GM12878 (cell line): Measurements from ENCODE around the gene CALM3.

Experiments
- CEBPB ChIP-seq, 2 experiments: fragments of 150-350 bp in 1 of 2; IDR thresholded peaks; 2 replicates each; pipeline ENCODE4 v1.6.1; 2012 to 2014; ENCODE audit warnings: low read depth in 2 of 2, low read length in 2 of 2, borderline replicate concordance in 1 of 2, inconsistent platforms in 1 of 2
- EZH2 ChIP-seq: IDR thresholded peaks from 2 replicates; pipeline ENCODE4 v1.6.1; 2012; ENCODE audit warnings: low read depth, mild to moderate bottlenecking, control low read depth, inconsistent platforms, low read length, borderline replicate concordance; ENCODE audit not compliant: control insufficient read depth
- MTA3 ChIP-seq: IDR thresholded peaks from 2 replicates; pipeline ENCODE4 v1.6.1; 2012; ENCODE audit warnings: low read length, inconsistent platforms, borderline replicate concordance
- NFYB ChIP-seq: IDR thresholded peaks from 2 replicates; pipeline ENCODE4 v1.6.1; 2011; ENCODE audit warnings: low read depth, mild to moderate bottlenecking, low read length, improper control_type of control experiment, moderate library complexity; ENCODE audit not compliant: insufficient read depth
- POLR2A ChIP-seq: IDR thresholded peaks from 2 replicates; pipeline ENCODE4 v1.6.1; 2011; ENCODE audit warnings: low read depth, mild to moderate bottlenecking, low read length
- POLR2AphosphoS2 ChIP-seq: IDR thresholded peaks from 2 replicates; pipeline ENCODE4 v1.6.1; 2011; ENCODE audit warnings: low read depth, mild to moderate bottlenecking, low read length, improper control_type of control experiment, moderate library complexity
- RAD21 ChIP-seq: IDR thresholded peaks from 2 replicates; pipeline ENCODE4 v1.6.1; 2011; ENCODE audit warnings: mild to moderate bottlenecking, low read depth, low read length, moderate library complexity; ENCODE audit not compliant: insufficient read depth
- RB1 ChIP-seq: fragments of 450-650 bp; formaldehyde crosslinking; IDR thresholded peaks from 2 replicates; pipeline ENCODE4 v1.6.1; 2017; ENCODE audit warnings: mild to moderate bottlenecking, borderline replicate concordance
- SREBF1 ChIP-seq: IDR thresholded peaks from 2 replicates; pipeline ENCODE4 v1.6.1; 2012; ENCODE audit warnings: mild to moderate bottlenecking, low read length
- TF ChIP-seq, protein P1 (sequence below): fragments of 450-650 bp; IDR thresholded peaks from 2 replicates; pipeline ENCODE4 v1.6.1; 2016; ENCODE audit warnings: mild to moderate bottlenecking, moderate library complexity, borderline replicate concordance
- TF ChIP-seq, protein P2 (sequence below): fragments of 450-650 bp; IDR thresholded peaks from 2 replicates; pipeline ENCODE4 v1.6.1; 2017; ENCODE audit warnings: mild to moderate bottlenecking, moderate library complexity
- TF ChIP-seq, protein P3 (sequence below), 3 experiments: IDR thresholded peaks in 2 of 3; conservative IDR thresholded peaks in 1 of 3; 2 replicates each; pipeline ENCODE4 v1.5.1; 2011; ENCODE audit warnings: low read depth in 3 of 3, low read length in 3 of 3, mild to moderate bottlenecking in 3 of 3, control low read depth in 2 of 3, moderate library complexity in 2 of 3, inconsistent platforms in 1 of 3, mixed read lengths in 1 of 3; ENCODE audit not compliant: control insufficient read depth in 2 of 3, insufficient read depth in 1 of 3; ENCODE audit errors: extremely low read depth in 1 of 3
- TF ChIP-seq, protein P4 (sequence below): IDR thresholded peaks from 2 replicates; pipeline ENCODE4 v1.6.1; 2012; ENCODE audit warnings: low read depth, low read length, improper control_type of control experiment

DNA sequence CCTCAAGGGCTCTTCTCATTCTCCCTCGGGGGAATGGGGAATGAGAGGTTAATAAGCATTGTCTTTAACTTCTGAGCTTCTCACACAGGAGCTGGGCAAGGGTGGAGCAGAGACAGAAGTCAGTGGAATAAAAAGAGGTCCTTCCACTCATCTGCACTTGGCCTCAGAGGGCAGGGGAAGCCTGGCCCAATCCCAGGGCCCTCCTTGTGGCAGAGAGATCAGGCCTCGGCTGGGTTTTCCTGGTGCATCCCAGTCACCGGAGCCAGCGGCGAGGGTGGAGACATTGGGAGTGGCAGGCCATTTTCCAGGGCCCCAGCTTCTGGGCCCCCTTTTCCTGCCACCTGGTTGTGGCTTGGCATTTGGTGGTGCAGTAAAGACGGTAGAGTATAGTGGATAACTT, 10.6 kb downstream of the CALM3 start:
- TF ChIP-seq SREBF1, result no peak
- TF ChIP-seq EZH2, result no peak
- TF ChIP-seq, protein P1, sequence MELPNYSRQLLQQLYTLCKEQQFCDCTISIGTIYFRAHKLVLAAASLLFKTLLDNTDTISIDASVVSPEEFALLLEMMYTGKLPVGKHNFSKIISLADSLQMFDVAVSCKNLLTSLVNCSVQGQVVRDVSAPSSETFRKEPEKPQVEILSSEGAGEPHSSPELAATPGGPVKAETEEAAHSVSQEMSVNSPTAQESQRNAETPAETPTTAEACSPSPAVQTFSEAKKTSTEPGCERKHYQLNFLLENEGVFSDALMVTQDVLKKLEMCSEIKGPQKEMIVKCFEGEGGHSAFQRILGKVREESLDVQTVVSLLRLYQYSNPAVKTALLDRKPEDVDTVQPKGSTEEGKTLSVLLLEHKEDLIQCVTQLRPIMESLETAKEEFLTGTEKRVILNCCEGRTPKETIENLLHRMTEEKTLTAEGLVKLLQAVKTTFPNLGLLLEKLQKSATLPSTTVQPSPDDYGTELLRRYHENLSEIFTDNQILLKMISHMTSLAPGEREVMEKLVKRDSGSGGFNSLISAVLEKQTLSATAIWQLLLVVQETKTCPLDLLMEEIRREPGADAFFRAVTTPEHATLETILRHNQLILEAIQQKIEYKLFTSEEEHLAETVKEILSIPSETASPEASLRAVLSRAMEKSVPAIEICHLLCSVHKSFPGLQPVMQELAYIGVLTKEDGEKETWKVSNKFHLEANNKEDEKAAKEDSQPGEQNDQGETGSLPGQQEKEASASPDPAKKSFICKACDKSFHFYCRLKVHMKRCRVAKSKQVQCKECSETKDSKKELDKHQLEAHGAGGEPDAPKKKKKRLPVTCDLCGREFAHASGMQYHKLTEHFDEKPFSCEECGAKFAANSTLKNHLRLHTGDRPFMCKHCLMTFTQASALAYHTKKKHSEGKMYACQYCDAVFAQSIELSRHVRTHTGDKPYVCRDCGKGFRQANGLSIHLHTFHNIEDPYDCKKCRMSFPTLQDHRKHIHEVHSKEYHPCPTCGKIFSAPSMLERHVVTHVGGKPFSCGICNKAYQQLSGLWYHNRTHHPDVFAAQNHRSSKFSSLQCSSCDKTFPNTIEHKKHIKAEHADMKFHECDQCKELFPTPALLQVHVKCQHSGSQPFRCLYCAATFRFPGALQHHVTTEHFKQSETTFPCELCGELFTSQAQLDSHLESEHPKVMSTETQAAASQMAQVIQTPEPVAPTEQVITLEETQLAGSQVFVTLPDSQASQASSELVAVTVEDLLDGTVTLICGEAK, result no peak
- no peak for TF ChIP-seq POLR2AphosphoS2
- TF ChIP-seq NFYB, result no peak
- TF ChIP-seq, protein P2, sequence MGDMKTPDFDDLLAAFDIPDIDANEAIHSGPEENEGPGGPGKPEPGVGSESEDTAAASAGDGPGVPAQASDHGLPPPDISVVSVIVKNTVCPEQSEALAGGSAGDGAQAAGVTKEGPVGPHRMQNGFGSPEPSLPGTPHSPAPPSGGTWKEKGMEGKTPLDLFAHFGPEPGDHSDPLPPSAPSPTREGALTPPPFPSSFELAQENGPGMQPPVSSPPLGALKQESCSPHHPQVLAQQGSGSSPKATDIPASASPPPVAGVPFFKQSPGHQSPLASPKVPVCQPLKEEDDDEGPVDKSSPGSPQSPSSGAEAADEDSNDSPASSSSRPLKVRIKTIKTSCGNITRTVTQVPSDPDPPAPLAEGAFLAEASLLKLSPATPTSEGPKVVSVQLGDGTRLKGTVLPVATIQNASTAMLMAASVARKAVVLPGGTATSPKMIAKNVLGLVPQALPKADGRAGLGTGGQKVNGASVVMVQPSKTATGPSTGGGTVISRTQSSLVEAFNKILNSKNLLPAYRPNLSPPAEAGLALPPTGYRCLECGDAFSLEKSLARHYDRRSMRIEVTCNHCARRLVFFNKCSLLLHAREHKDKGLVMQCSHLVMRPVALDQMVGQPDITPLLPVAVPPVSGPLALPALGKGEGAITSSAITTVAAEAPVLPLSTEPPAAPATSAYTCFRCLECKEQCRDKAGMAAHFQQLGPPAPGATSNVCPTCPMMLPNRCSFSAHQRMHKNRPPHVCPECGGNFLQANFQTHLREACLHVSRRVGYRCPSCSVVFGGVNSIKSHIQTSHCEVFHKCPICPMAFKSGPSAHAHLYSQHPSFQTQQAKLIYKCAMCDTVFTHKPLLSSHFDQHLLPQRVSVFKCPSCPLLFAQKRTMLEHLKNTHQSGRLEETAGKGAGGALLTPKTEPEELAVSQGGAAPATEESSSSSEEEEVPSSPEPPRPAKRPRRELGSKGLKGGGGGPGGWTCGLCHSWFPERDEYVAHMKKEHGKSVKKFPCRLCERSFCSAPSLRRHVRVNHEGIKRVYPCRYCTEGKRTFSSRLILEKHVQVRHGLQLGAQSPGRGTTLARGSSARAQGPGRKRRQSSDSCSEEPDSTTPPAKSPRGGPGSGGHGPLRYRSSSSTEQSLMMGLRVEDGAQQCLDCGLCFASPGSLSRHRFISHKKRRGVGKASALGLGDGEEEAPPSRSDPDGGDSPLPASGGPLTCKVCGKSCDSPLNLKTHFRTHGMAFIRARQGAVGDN, result no peak
- TF ChIP-seq POLR2A, result no peak
- TF ChIP-seq RAD21, result no peak
- TF ChIP-seq, protein P3, sequence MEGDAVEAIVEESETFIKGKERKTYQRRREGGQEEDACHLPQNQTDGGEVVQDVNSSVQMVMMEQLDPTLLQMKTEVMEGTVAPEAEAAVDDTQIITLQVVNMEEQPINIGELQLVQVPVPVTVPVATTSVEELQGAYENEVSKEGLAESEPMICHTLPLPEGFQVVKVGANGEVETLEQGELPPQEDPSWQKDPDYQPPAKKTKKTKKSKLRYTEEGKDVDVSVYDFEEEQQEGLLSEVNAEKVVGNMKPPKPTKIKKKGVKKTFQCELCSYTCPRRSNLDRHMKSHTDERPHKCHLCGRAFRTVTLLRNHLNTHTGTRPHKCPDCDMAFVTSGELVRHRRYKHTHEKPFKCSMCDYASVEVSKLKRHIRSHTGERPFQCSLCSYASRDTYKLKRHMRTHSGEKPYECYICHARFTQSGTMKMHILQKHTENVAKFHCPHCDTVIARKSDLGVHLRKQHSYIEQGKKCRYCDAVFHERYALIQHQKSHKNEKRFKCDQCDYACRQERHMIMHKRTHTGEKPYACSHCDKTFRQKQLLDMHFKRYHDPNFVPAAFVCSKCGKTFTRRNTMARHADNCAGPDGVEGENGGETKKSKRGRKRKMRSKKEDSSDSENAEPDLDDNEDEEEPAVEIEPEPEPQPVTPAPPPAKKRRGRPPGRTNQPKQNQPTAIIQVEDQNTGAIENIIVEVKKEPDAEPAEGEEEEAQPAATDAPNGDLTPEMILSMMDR (IDR thresholded peaks at IDR 0.05 in 2 of 3, conservative IDR thresholded peaks at IDR 0.05 in 1 of 3; ENCODE audit: control insufficient read depth in 2 of 3, extremely low read depth in 1 of 3, insufficient read depth in 1 of 3, low read depth in 3 of 3, low read length in 3 of 3), result no peak
- TF ChIP-seq, protein P4, sequence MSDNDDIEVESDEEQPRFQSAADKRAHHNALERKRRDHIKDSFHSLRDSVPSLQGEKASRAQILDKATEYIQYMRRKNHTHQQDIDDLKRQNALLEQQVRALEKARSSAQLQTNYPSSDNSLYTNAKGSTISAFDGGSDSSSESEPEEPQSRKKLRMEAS, result no peak
- TF ChIP-seq MTA3, result no peak
- no peak for TF ChIP-seq CEBPB (IDR thresholded peaks at IDR 0.05; ENCODE audit: borderline replicate concordance in 1 of 2, low read depth in 2 of 2, low read length in 2 of 2)
- no peak for TF ChIP-seq RB1
